HG03442 (cell line): ENCODE data around the gene BRIP1.
"Not testable (repeated sequence)": the region's sequence is repeated elsewhere in the genome, so short reads cannot be mapped to it uniquely, and the experiment has no call there.

Experiments used
- ATAC-seq: cut with Tn5 transposase; IDR thresholded peaks from one replicate; pipeline ENCODE4 v1.9.1; 2021; ENCODE audit warnings: mild to moderate bottlenecking, moderate library complexity; ENCODE audit not compliant: unreplicated experiment

BRIP1 gene

DNA sequence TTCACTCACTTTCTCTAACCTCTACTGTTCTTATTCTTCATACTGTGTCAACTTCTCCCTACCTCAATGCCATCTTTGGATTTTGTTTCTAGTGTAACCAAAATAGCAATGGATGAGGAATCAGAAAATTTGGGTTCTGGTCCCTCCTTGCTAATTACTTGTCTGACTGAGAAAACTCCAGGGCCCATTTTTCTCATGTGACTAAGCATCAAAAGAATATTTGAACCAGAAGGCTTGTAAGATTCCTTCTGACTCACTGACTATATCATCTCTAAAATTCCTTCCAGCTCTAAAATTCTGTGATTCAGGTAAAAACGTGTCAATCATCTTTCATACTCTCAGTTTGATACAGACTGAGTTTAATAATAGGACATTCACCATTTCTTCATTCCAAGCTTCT, 57.9 kb downstream of the BRIP1 start:
- ATAC-seq = no peak

DNA sequence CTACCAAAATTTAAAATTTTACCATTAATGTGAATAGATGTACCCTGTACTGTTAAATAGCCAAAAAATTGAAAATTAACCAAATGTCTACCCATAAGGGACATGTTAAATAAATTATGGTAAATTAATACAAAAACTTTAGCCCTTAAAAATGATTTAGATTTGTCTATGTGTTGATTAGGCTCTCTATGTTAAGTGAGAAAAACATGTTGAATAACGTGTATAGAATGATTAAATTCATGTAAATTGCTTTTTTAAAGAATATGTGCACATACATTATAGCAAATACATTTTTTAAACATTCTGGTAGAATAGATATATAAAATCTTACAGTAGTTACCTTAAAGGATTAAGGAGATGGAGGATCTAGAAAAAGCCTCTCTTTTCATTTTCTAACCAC, 59.5 kb downstream of the BRIP1 start:
- no peak for ATAC-seq

GRCh38 chr17:61803216-61803615, 60.1 kb downstream of the BRIP1 start:
- ATAC-seq = no peak

GRCh38 chr17:61799812-61800484, 63.4 kb downstream of the BRIP1 start:
- ATAC-seq = no peak

GRCh38 chr17:61797283-61797682, 66.0 kb downstream of the BRIP1 start:
- ATAC-seq = no peak

DNA sequence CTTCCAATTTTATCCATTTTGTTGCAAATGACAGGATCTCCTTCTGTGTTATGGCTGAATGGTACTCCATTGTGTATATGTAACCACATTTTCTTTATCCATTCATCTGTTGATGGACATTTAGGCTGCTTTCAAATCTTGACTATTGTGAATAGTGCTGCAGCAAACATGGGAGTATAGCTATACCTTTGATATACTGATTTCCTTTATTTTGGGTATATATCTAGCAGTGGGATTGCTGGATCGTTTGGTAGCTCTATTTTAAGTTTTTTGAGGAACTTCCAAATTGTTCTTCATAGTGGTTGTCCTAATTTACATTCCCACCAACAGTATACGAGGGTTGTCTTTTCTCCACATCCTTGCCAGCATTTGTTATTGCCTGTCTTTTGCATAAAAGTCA, 67.8 kb downstream of the BRIP1 start:
- ATAC-seq = no peak

- no peak for ATAC-seq
Measured at GRCh38 chr17:61794792-61795191, 68.5 kb downstream of the BRIP1 start.

DNA sequence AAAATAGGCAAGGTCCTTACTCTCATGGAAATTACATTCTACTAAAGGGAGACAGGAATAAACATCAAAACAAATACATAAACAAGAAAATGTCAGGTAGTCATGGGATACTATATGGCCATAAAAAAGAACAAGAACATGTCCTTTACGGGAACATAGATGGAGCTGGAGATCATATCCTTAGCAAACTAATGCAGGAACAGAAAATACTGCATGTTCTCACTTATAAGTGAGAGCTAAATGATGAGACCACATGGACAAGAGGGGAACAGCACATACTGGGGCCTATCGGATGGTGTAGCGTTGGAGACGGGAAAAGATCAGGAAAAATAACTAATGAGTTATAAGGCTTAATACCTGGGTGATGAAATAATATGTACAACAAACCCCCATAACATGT, 69.1 kb downstream of the BRIP1 start:
- no peak for ATAC-seq

DNA sequence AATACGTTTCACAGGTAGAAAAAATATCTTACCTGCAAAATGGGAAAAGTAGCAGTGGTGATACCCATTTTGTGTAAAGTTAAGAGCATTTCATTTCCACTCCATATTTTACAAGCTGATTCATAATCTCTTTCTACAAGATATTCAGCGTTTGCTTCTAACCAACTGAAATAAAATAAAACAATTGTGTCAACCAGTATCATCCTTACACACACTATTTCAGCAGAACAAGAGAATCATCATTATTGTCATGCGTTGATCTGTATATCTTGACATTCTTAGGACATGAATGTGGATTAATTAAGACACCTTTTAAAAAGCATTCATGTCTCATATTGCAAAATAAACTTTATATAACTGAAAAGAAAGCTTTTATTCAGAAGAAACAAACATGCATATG, 69.8 kb downstream of the BRIP1 start:
- ATAC-seq = no peak

DNA sequence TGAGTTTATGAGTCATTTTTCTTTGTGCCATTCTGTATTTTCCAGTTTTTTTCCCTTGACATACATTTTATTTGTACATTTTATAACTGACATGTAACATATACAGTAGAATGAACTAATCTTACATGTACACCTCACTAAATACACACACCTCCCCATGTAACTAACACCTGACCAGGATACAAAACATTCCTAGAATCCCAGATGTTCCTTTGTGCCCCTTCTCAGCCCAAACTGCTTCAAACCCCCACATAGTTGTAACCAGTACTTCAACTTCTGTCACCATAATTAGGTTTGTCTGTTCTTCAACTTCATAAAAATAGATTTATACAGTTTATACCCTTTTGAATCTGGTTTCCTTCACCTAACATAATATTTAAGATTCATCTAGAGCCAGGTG, 73.5 kb downstream of the BRIP1 start:
- ATAC-seq = no peak

GRCh38 chr17:61786088-61786487, 77.2 kb downstream of the BRIP1 start:
- ATAC-seq = no peak

- ATAC-seq = no peak
Measured at GRCh38 chr17:61784510-61784909, 78.8 kb downstream of the BRIP1 start.

GRCh38 chr17:61783556-61784304, 79.6 kb downstream of the BRIP1 start:
- peak; percentile 53 for ATAC-seq

DNA sequence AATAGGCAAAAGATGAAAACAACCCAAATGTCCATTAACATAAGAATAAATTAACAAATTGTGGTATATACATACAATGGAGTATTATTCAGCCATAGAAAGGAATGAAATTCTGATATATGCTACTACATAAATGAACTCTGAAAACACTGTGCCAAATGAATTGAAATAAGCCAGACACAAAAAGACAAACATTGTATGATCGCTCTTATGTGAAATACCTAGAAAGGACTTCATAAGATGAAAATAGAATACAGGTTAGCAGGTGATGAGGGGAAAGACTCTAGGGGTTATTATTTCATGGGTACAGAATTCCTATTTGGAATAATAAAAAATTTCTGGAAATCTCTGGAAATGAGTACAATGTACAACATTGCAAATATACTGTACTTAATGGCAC, 80.2 kb downstream of the BRIP1 start:
- ATAC-seq = no peak

DNA sequence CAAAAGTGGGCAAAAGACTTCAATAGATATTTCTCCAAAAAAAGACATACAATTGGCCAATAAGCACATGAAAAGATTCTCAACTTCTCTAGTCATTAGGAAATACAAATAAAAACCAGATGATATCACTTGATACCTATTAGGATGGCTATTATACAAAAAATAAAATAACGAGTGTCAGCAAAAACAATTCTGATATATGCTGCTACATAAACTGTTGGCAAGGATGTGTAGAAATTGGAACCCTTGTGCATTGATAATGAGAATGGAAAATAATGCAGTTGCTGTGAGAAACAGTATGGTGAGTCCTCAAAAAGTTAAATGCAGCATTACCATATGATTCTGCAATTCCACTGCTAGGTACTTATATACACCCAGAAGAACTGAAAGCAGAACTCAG, 80.6 kb downstream of the BRIP1 start:
- no peak for ATAC-seq

- no peak for ATAC-seq
Measured at GRCh38 chr17:61775364-61775763, 88.0 kb downstream of the BRIP1 start.

- no peak for ATAC-seq
Measured at GRCh38 chr17:61774724-61775123, 88.6 kb downstream of the BRIP1 start.

- ATAC-seq = not testable (repeated sequence)
Measured at GRCh38 chr17:61774087-61774486, 89.2 kb downstream of the BRIP1 start.

- ATAC-seq = no peak
Measured at GRCh38 chr17:61770752-61771533, 92.4 kb downstream of the BRIP1 start.

GRCh38 chr17:61770043-61770442, 93.3 kb downstream of the BRIP1 start:
- no peak for ATAC-seq

GRCh38 chr17:61768405-61768804, 94.9 kb downstream of the BRIP1 start:
- ATAC-seq = no peak

DNA sequence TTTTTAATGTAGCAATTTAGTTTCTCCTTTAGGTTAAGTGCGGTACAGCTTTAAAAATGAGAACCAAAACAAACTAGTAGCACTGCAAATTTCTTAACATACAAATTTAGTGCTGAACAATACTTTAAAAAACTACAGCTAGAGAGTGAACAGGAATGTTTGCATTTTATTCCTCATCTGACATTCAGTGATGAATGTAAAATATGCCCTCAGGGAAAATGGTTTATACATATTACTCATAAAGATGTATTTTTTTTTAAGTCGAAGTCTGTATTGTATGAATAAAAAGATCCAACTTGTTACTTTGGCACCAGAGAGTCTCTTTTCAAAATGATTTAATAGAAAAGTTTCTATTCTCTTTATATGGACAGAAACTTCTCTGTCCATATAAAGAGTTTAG, 96.8 kb downstream of the BRIP1 start:
- no peak for ATAC-seq
